Measurements from ENCODE around the gene CIAO1. TPM values are rescaled to one million over a fixed set of nuclear protein-coding genes. Genes with fewer than 3 reads are reported as not detected.
"Not testable (repeated sequence)": the region's sequence is repeated elsewhere in the genome, so short reads cannot be mapped to it uniquely, and the experiment has no call there.

CIAO1 gene
- total and polyA plus RNA-seq, 2 donors (not counting 1 experiment from before 2014, with no cell fraction given), result 74.8 to 85.4 TPM

DNA sequence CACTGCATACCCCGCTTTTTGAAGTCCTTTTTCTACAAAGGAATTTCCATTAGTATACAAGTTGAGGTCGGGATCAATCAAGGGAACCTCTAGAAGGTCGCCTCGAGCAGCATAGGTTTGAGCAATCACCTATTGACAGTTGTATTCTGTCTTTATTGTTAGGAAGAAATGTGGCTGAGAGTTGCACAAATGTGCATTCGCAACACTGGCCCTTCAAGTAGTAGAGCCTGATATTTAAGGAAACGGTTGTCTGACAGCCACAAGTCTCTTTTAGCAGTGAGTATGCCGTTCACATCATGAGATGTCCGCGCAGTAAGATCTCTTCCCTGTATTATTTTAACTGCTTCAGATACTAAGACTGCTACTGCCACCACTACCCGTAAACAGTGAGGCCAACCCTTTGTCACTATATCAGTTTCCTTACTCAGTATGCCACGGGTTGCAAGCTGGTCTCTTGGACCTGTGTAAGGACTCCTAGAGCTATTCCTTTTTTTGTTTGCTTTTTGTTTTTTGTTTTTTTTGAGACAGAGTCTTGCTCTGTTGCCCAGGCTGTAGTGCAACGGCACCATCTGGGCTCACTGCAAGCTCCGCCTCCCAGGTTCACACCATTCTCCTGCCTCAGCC, 47.4 kb upstream of the CIAO1 start:
- ChIA-PET POLR2A (no interaction called here), CTCF (interaction anchor here (1.4 kb wide), 1 partner anchor 10 kb away, joined by 4 read pairs; the partner anchor contains the start of gene STARD7)
- H3K27me3 ChIP-seq (replicated peaks in 1 of 4; ENCODE audit: control extremely low read depth in 1 of 4, control insufficient read depth in 3 of 4, insufficient read depth in 4 of 4, low read length in 3 of 4), result no peaks in the 10 kb centered on the region
- no peak for DNase-seq
- H3K27me3 Mint-ChIP-seq, result no peaks in the 10 kb centered on the region
- no peak for TF ChIP-seq EZH2 (IDR thresholded peaks at IDR 0.05; ENCODE audit: borderline replicate concordance, insufficient read depth, low read depth, low read length, poor library complexity, severe bottlenecking)
- TF ChIP-seq, protein P1, sequence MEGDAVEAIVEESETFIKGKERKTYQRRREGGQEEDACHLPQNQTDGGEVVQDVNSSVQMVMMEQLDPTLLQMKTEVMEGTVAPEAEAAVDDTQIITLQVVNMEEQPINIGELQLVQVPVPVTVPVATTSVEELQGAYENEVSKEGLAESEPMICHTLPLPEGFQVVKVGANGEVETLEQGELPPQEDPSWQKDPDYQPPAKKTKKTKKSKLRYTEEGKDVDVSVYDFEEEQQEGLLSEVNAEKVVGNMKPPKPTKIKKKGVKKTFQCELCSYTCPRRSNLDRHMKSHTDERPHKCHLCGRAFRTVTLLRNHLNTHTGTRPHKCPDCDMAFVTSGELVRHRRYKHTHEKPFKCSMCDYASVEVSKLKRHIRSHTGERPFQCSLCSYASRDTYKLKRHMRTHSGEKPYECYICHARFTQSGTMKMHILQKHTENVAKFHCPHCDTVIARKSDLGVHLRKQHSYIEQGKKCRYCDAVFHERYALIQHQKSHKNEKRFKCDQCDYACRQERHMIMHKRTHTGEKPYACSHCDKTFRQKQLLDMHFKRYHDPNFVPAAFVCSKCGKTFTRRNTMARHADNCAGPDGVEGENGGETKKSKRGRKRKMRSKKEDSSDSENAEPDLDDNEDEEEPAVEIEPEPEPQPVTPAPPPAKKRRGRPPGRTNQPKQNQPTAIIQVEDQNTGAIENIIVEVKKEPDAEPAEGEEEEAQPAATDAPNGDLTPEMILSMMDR (IDR thresholded peaks at IDR 0.05), result no peak
- H3K9me3 ChIP-seq (ENCODE audit: control extremely low read depth in 1 of 3, control insufficient read depth in 2 of 3, insufficient read depth in 1 of 3, low read length in 2 of 3), result no peaks in the 10 kb centered on the region
- no peak overlapping the region for H3K4me3 Mint-ChIP-seq
- no peaks in the 10 kb centered on the region for H3K36me3 ChIP-seq (replicated peaks in 1 of 2; ENCODE audit: control extremely low read depth in 1 of 2, control insufficient read depth in 1 of 2, extremely low read depth in 1 of 2, insufficient read depth in 2 of 2, low read length in 1 of 2)
- no peaks in the 10 kb centered on the region for H4K20me1 ChIP-seq (ENCODE audit: control insufficient read depth, insufficient read depth, low read length, poor library complexity, severe bottlenecking)
- H3K79me2 ChIP-seq (ENCODE audit: control insufficient read depth, insufficient read depth, low read length), result peaks cover 4% of the 10 kb centered on the region
- no peak overlapping the region for H3K9ac ChIP-seq (ENCODE audit: low read length)
- H3K4me1 ChIP-seq (ENCODE audit: control insufficient read depth in 2 of 2, insufficient read depth in 2 of 2, low read length in 2 of 2), result peaks cover 0 to 7% of the 10 kb centered on the region in 2 donors
- H3K27ac Mint-ChIP-seq, result no peak overlapping the region
- intact Hi-C loops (cut with micrococcal nuclease), result no loop called here
- H2AFZ ChIP-seq (ENCODE audit: insufficient read depth, low read depth, low read length, poor library complexity, severe bottlenecking), result no peak overlapping the region
- no peak overlapping the region for H3K4me2 ChIP-seq (replicated peaks; ENCODE audit: low read depth, low read length, poor library complexity, severe bottlenecking)
- H3K27ac ChIP-seq (ENCODE audit: low read length in 2 of 2), result no peak overlapping the region
- H3K4me1 Mint-ChIP-seq, result peaks cover 15% of the 10 kb centered on the region
- 100% methylated on average over 3 of the region's 13 CpGs for WGBS (ENCODE audit: insufficient coverage)
- no peak for ATAC-seq (ENCODE audit: low read depth)
- H3K4me3 ChIP-seq (ENCODE audit: control extremely low read depth in 1 of 5, extremely low read depth in 1 of 5, insufficient read depth in 1 of 5, low read depth in 2 of 5, low read length in 4 of 5), result no peak overlapping the region
- H3K9me3 Mint-ChIP-seq (ENCODE audit: insufficient read depth), result no peaks in the 10 kb centered on the region

DNA sequence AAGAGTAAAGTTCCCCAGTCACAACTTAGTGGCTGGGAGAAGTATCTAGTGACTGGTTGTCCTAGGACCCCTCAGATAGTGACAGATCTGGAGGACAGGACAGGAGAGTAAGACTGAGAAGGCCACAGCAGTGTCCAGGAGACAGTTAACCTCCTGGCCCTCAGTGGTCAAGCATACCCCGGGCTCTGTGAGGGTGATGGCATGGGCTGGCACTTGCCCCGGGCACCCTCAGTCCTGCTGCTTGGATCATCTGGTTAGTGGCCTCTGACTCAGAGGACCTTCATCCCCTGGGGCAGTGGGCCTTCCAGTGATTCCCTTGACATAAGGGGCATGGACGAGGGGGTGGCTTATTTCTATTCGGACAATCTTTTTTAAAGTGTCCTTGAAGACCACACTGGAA, 46.1 kb upstream of the CIAO1 start:
- intact Hi-C loops (cut with micrococcal nuclease); H3K27me3 ChIP-seq (replicated peaks in 1 of 4; ENCODE audit: control extremely low read depth in 1 of 4, control insufficient read depth in 3 of 4, insufficient read depth in 4 of 4, low read length in 3 of 4); H2AFZ ChIP-seq (ENCODE audit: insufficient read depth, low read depth, low read length, poor library complexity, severe bottlenecking); DNase-seq; H3K79me2 ChIP-seq (ENCODE audit: control insufficient read depth, insufficient read depth, low read length); H3K27me3 Mint-ChIP-seq; H4K20me1 ChIP-seq (ENCODE audit: control insufficient read depth, insufficient read depth, low read length, poor library complexity, severe bottlenecking); H3K9me3 Mint-ChIP-seq (ENCODE audit: insufficient read depth); CTCF ChIA-PET; H3K4me1 ChIP-seq (ENCODE audit: control insufficient read depth in 2 of 2, insufficient read depth in 2 of 2, low read length in 2 of 2); ATAC-seq (ENCODE audit: low read depth); H3K36me3 ChIP-seq (replicated peaks in 1 of 2; ENCODE audit: control extremely low read depth in 1 of 2, control insufficient read depth in 1 of 2, extremely low read depth in 1 of 2, insufficient read depth in 2 of 2, low read length in 1 of 2); H3K4me3 Mint-ChIP-seq; H3K4me2 ChIP-seq (replicated peaks; ENCODE audit: low read depth, low read length, poor library complexity, severe bottlenecking); H3K4me3 ChIP-seq (ENCODE audit: control extremely low read depth in 1 of 5, extremely low read depth in 1 of 5, insufficient read depth in 1 of 5, low read depth in 2 of 5, low read length in 4 of 5); H3K9ac ChIP-seq (ENCODE audit: low read length); POLR2A ChIA-PET; H3K9me3 ChIP-seq (ENCODE audit: control extremely low read depth in 1 of 3, control insufficient read depth in 2 of 3, insufficient read depth in 1 of 3, low read length in 2 of 3); H3K27ac ChIP-seq (ENCODE audit: low read length in 2 of 2); H3K27ac Mint-ChIP-seq: not testable (repeated sequence)
- 96% methylated on average over 4 of the region's 4 CpGs for WGBS (ENCODE audit: insufficient coverage)
- peaks cover 13% of the 10 kb centered on the region for H3K4me1 Mint-ChIP-seq

DNA sequence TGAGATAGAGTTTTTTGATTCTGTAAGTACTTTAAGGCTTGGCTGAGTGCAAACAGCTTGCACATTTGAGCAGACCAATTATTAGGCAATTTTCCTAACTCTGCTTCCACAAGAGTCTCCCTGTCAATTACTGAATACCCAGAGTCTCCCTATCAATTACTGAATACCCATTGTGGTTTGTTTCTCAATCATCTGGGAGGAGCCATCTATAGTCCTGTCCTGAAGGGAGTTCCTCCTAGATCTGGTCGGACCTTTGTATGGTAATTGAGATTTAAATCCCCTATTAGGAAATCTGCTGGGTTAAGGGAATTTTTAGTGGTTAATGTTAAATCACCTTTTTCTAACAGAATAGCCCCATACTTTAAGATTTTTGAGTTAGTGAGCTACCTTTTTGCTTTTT, 44.9 kb upstream of the CIAO1 start:
- H3K9me3 ChIP-seq (ENCODE audit: control extremely low read depth in 1 of 3, control insufficient read depth in 2 of 3, insufficient read depth in 1 of 3, low read length in 2 of 3); H3K9me3 Mint-ChIP-seq (ENCODE audit: insufficient read depth); H4K20me1 ChIP-seq (ENCODE audit: control insufficient read depth, insufficient read depth, low read length, poor library complexity, severe bottlenecking); H3K27ac ChIP-seq (ENCODE audit: low read length in 2 of 2); H3K27me3 Mint-ChIP-seq; H3K79me2 ChIP-seq (ENCODE audit: control insufficient read depth, insufficient read depth, low read length); H3K27ac Mint-ChIP-seq; H3K4me3 Mint-ChIP-seq; H3K4me2 ChIP-seq (replicated peaks; ENCODE audit: low read depth, low read length, poor library complexity, severe bottlenecking); H3K36me3 ChIP-seq (replicated peaks in 1 of 2; ENCODE audit: control extremely low read depth in 1 of 2, control insufficient read depth in 1 of 2, extremely low read depth in 1 of 2, insufficient read depth in 2 of 2, low read length in 1 of 2); H3K27me3 ChIP-seq (replicated peaks in 1 of 4; ENCODE audit: control extremely low read depth in 1 of 4, control insufficient read depth in 3 of 4, insufficient read depth in 4 of 4, low read length in 3 of 4); intact Hi-C loops (cut with micrococcal nuclease); H2AFZ ChIP-seq (ENCODE audit: insufficient read depth, low read depth, low read length, poor library complexity, severe bottlenecking); DNase-seq; H3K9ac ChIP-seq (ENCODE audit: low read length); ATAC-seq (ENCODE audit: low read depth); H3K4me3 ChIP-seq (ENCODE audit: control extremely low read depth in 1 of 5, extremely low read depth in 1 of 5, insufficient read depth in 1 of 5, low read depth in 2 of 5, low read length in 4 of 5); POLR2A ChIA-PET: not testable (repeated sequence)
- no CpG with 5 or more reads among the region's 1 CpG for WGBS (ENCODE audit: insufficient coverage)
- CTCF ChIA-PET, result interaction anchor here (1.8 kb wide), 1 partner anchor 13 kb away, joined by 5 read pairs; no protein-coding TSS in a partner anchor
- peaks cover 16% of the 10 kb centered on the region for H3K4me1 Mint-ChIP-seq
- H3K4me1 ChIP-seq (ENCODE audit: control insufficient read depth in 2 of 2, insufficient read depth in 2 of 2, low read length in 2 of 2), result peaks cover 11 to 14% of the 10 kb centered on the region in 2 donors
